NCI-H82 treated with DMSO at 0.1 percent for 48 hours (cell line): ENCODE data around the gene UNKL.
"Not testable (repeated sequence)": the region's sequence is repeated elsewhere in the genome, so short reads cannot be mapped to it uniquely, and the experiment has no call there.

Source experiments
- DNase-seq: peaks from one replicate; lab custom pipeline; 2025; ENCODE audit not compliant: unreplicated experiment; lab: John Stamatoyannopoulos, UW

The UNKL gene

DNA sequence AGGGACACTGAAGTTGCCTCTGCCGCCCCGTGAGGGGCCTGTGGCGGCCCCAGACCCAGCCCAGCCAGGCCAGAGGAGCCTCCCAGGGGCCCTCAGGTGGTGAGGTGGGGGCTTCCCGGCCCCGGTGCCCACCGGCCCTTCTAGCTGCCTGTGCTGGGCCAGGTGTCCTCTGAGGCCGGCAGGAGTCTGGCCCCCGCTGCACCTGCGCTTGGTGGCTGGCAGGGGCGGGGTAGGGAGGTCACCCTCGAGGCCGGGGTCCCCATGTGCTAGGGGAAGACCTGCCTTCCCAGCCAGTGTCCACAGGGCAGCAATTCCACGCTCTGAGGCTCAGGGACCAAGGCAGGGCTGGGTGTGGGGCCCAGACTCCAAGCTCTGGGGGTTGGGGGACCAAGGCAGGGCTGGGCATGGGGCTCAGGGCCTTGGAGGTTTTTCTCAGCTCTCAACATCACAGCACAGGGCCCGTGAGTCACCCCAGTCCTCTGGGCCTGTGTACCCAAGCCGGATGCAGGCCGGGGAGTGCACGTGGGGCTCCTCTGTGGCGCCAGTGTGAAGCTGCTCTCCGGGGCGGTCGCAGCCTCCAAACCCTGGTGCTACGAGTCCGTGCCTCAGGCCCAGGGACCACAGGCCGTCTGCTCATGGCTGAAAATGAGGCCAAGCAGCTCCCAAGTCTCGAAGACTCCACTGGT is 31.2 kb upstream of the UNKL start:
- no peak for DNase-seq

DNA sequence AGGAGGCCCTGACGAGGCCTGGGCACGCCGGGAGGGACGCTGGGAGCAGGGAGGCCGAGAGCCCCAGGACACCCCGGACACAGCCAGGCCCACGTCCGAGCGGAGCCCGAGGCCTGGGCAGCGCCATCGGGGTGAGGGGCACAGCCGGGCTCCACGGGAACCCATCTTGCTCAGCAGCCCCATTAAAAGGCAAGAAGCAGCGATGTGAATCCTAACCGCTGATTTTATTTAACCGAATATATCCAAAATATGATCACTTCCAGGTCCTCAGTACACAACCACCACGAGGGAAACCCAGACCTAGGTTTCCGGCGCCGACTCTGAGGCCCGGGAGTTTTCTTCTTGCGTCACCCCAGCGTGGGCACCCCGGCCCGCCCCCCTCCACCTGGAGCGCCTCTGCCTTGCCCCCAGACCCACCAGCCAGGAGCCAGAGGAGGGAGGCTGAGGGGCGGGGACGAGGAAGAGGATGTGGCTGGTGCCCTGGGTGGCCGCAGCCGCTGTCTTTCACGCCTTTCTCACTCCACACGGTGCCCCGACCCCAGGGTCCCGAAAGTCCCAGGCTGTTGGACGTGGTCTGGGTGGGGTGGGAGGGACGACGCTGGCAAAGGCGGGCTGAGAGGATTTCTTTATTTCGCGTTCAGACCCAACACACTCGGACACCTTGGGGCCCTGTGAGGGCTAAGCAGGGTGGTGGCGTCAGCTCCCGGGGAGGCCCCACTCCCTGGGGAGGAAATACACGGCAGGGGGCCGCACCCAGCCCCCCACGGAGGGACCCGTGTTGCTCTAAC is 30.4 kb upstream of the UNKL start:
- DNase-seq = no peak

DNA sequence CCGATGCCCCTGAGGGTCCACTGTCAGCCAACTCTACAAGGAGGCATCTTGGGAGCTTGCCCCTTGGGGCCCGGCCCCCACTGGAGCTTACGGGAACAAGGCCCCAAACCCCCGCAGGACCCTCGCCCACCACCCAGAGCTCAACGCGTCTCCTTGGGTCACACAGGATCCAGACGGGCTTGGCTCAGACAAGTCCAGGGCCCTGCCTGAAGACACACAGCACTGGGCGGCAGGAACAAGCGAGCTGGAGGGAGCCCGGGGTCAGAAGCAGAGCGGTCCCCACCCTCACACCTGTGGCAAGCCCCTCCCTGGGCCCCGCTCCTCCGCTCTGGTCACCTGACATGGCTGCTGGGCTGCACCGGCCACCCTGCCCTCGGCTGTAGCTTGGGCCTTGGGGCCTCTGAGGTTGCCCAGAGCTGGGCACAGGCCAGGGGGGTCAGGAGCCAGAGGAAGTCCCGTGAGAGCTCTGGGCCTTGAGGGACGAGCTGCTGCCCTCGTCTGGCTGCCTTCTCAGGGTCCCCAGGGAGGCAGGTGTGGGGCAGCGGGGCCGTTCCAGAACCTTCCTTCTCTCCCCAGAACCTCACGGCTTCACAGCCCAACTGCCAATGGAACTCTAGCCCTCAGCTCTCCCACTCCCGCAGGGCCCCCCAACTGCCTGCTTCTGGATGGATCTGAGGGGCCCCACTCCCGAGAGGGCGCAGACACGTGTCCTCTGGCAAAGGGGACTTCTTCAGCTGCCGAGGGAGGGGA is 29.7 kb upstream of the UNKL start, which contains the start of gene CCDC154:
CCDC154 (minus strand) TSS at position 577 of the 750 bp plus-strand sequence; CDS start at position 343, 234 bp downstream.
- DNase-seq = no peak

DNA sequence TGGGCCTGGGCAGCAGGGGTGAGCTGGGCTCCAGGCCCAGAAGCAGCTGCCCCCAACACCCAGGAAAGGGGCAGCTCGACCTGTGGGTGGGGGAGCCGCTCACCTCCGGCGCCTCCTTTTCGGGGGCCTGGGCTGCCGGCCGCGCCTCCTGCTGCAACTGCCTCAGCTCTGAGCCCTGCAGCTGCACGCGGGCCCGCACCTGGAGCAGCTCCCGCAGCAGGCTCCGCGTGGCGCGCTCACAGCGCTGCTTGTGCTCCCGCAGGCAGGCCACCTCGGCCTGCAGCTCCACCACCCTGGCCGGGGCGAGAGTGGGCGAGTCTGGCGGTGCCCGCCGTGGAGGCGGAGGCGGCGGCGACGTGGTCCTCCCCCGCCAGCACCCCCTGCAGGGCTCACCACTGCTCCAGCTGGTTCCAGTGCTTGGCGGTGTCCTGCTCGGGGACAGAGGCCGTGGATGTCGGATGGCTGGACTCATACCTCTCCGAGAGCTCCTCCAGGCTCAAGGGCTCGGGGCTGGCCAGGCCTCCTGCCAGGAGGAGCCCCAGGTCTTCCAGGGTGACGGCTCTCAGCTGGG is 29.0 kb upstream of the UNKL start:
- no peak for DNase-seq

DNA sequence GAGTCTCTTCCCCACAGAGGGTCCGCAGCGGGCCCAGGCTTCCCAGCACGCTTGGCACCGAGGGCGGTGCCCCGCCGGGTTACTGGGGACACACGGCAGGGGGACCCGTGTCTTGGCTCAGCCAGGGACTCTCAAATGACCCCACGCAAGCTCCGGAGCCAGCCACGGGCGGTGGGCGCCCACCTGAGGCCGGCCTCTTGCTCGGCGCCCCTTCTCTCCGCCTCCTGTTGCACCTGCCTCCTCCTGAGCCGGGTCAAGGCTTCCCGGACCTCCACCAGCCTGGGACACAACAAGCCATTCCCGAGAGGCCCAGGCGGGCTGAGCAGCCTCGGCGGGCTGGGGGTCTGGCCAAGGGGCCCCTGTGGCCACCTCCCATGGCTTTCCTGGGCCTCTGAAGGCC is 28.2 kb upstream of the UNKL start:
- no peak for DNase-seq

DNA sequence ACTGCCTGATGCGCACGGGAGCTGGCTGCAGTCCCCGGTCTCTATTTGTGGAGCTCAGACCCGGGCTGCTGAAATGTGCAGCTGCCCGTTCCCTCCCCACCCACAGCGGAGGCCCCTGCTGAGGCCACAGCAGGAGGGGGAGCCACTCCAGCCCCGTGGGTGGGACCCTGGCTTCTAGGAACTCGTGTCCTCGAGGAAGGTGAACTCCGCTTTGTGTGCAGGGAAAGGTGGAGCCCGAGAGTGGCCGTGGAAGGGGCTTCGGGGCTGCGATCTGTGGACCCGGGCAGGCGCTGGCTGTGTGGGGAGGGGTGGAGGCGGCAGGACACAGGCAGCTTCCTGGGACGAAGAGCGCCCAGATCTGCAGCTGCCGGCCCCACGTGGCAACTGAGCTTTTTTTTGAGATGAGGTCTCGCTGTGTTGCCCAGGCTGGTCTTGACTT is 26.9 kb upstream of the UNKL start:
- DNase-seq = no peak

DNA sequence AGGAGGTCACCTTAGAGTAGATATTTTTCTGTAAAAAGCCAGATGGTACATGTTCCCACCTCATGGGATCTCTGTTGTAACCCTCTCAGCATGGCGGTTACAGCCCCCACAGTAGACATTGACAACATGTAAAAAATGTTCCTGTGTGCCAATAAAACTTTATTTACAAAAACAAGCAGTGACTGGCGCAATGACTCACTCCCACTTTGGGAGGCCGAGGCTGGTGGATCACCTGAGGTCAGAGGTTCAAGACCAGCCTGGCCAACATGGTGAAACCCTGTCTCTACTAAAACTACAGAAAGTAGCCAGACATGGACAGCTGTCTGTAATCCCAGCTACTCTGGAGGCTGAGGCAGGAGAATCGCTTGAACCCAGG is 25.2 kb upstream of the UNKL start:
- not testable (repeated sequence) for DNase-seq

DNA sequence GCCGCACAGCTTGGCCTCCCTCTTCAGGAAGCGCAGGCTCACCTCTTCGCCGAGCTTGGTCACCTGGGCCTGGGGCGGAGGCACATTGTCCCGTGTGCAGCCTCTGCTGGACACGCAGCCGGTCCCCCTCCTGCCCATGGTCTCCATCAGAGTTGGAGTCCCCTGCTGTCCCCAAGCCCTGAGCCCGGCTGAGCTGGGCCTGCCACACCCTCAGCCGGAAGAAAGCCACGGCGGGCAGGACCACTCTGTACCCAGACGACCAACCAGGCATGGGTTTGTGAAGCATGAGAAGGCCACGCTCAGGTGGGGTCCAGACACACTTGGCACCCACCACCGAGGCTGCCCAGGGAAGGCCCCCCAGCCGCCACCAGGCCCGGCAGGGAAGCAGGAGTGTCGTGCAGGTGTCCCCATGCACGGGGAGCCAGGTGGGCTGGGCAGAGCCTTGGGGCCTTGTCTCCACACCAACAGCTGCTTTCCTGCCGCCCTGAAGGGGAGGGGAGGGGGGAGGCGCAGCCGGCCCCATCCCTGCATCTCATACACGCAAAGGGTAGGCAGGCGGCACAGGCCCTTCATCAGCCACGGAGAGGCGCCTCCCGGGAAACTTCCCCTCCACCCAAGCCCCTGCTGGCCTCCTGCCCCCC is 24.7 kb upstream of the UNKL start:
- DNase-seq = no peak

DNA sequence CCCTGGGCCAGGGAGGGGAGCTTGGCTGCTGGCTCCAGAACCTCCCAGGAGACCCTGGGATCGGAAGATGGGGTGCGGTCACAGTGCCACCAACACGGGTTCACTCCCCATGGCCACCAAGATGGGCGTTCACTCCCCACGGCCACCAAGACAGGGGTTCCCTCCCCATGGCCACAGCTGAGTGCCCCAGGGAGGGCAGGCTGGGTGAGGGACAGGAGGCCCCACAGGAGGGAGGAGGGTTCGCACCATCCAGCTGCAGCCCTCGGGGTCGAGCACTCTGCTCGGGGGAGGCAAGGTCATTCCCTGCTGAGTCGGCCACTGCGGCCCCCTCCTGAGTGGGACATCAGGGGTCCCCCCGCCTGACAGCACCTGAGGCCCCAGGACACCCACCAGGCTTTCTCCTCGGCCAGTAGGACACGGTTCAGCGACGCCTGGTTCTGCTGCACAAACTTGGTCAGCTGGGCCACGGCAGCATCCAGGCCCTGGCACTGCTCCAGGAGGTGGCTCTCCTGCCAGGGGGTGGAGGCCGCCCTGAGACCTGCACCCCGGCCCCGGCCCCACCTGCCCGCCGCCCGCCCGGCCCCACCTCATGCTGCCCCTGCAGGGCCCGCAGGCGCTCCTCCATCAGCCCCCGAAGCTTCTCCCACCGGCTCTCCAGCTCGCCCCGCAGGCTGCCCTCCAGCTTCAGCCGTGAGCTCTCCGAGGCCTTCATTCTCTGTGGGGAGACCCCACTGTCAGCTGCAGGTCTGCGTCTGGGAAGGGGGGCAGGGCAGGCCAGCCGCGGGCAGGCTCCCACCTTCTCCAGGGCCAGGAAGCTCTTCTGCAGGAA is 23.9 kb upstream of the UNKL start:
- DNase-seq = no peak

DNA sequence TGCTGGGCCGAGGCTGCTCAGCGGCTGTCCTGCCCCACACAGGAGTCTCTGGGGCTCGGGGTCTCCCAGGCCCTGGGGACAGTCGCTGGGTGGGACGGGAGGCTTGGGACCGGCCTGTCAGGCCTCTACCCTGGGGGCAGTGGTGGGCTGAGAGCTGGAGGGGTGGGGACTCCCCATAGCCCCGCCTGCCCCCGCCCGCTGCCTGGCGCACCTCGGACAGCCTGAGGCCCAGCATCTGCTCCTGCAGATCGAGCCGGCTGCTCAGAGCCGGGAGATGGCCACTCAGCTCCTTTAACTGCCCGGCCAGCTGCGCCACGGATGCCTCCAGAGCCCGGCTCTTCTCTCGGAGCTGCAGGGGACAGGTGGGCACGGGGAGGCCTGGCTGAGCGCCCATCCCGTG is 23.1 kb upstream of the UNKL start:
- no peak for DNase-seq

DNA sequence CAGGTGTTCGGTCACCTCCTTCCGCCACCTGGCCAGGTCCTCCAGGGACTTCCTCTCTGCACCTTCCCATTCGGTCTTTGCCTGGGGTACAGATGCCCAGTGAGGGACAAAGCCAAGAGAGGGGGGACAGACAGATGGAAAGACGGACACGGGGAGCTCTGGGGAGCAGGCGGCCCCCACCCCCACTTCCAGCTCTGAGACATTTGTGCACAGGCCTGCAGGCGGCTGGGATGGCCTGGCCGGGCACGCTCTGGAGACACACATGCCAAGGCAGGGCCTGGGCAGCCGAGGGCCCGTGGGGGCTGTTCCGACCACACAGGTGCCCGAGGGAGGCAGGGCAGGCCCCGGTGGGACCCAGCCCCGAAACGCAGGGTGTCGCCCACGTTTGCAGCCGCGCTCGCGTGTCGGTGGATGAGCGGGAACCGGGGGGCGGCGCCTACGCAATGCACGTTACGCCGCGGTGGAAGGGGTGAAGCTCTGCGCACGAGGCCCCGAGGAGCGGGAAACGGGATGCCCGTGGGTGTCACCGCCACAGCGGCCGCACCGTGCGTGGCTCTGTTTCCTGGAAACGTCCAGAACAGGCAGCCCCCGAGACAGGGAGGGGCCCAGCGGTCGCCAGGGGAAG is 22.3 kb upstream of the UNKL start:
- DNase-seq = no peak

DNA sequence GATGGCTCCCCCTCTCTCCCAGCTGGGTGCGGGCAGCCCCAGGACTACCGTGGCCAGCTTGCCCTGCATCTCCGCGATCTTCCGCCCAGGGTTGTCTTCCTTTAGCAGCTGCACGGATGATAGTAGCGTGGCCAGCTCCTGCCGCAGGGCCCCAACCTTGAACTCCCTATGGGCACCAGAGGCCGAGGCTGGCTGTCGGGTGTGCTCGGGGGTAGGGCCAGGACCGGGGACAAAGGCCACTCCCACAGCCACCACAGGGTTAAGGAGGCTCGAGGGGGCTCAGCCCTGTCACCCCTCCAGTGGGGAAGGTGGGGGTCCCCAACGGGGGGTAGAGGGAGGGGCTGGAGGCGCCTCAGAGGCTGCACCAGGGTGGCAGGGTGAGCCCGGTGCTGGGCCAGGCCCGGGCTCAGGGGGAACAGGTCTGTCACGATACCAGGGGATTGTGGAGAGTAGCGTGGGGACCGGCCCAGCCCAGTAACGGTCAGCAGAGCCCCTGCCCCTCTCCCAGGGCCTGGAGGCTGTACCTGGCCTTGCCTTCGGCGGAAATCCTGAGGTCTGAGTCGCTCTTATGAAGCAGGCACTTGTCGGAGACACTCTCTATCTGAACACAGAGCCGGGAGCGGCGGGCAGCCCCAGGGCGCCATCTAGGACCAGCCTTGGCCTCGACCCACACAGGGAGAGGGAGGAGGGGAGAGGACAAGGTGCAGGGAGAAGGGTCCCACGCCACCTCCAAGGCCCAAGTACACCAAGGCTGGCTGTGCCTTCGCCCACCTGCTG is 21.6 kb upstream of the UNKL start:
- no peak for DNase-seq

DNA sequence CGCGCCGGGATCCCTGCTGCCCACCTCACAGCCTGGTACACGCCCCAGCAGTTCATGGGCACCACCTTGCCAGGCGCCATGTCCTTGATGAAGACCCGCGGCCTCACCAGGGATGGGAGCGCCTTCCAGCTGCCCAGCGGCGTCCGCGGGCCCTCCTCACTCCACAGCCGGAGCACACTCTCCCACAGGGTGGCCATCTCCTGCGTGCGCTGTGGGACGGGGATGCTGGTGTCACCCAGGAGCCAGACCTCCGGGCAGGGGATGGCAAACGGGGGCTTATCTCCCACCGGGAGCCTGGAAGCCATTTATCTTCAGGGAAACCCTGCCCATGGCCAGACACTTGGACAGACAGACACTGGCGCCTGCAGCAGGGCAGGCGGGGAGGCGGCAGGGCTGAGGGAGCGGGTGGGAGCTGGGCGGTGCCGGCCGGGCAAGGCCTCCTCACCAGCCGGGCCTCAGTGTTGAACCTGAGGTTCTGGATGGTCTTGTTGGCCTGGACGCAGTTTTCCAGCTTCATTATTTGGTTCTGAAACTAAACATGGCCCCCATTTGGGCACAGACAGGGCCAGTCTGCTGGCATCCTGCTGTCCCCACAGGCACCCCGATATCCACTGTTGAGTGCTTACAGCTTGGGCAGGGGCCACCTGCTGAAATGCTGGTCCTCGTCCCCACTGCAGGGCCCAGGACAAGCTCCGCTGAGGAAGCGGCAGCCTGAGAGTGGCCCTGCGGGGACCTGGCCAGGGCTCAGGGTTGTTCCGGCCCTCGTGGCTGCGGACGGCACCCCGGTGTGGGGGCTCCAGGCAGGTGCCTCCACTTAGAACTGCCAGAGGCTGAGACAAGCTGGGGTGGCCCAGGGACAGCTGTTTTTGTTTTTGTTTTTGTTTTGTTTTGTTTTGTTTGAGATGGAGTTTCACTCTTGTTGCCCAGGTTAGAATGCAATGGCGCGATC is 20.4 kb upstream of the UNKL start:
- no peak for DNase-seq

DNA sequence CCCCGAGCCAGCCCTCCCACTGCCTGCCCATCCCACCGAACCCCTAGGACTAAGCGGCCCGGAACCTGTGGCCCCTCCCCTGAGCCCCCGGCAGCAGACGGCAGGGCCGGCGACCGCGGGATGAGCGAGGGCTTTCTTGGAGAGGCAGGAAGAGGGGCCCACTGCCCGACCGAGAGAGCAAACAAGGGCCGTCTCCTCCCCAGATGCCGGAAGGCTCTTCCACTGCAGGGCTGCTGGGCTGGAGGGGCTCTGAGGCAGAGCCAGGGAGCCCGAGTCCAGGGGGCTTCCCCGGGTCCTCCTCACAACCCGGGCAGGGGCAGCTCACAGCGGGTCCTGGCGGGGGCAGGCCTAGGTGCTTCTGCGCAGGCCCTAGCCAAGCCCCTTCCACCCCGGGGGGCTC is 19.3 kb upstream of the UNKL start:
- DNase-seq = no peak

DNA sequence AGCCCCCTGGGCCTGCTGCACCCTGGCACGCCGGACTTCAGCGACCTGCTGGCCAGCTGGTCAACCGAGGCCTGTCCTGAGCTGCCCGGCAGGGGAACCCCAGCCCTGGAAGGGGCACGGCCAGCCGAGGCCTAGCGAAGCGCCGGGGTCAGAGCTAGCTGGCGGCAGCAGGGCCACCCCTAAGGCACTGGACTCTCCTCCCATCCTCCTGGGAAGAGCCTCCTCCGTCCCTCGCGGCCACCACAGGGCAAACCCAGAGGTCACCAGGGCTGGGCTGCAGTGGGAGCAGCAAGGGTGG is 18.7 kb upstream of the UNKL start:
- no peak for DNase-seq

DNA sequence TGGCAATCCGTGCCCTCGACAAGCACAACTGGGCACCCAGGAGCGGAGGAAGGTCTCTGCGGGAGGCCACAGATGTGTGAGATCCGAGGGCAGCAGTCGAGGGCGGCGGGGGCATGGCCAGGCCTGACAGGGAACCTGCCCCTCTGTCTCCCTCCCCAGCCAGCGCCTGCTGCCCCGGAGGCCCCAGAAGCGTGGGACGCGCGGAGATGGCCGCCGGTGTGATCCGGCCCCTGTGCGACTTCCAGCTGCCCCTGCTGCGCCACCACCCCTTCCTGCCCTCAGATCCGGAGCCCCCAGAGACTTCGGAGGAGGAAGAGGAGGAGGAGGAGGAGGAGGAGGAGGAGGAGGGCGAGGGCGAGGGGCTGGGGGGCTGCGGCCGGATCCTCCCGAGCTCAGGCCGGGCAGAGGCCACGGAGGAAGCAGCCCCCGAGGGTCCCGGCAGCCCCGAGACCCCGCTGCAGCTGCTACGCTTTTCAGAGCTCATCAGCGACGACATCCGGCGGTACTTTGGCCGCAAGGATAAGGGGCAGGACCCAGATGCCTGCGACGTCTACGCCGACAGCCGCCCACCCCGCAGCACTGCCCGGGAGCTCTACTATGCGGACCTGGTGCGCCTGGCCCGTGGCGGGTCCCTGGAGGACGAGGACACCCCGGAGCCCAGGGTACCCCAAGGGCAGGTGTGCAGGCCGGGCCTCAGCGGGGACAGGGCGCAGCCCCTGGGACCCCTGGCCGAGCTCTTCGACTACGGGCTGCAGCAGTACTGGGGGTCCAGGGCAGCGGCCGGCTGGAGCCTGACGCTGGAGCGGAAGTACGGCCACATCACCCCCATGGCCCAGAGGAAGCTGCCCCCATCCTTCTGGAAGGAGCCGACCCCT is 18.1 kb upstream of the UNKL start:
- no peak for DNase-seq
